ENCODE results near the gene KRT4. TPM values are rescaled to one million over a fixed set of nuclear protein-coding genes. Genes with fewer than 3 reads are reported as not detected.
"Not testable (repeated sequence)": the region's sequence is repeated elsewhere in the genome, so short reads cannot be mapped to it uniquely, and the experiment has no call there.

KRT4 gene
- total and polyA plus RNA-seq, 2 experiments from 2014 or later: not detected

- TF ChIP-seq ZNF462 (CRISPR knock-in tag; IDR thresholded peaks at IDR 0.05): no peak
Observed at GRCh38 chr12:52761802-52762201, 52.1 kb downstream of the KRT4 start (continued).

GRCh38 chr12:52761218-52761617 is 52.7 kb downstream of the KRT4 start:
- not testable (repeated sequence) for H3K27ac ChIP-seq (ENCODE audit: low read depth); H3K4me3 ChIP-seq; ATAC-seq; H3K4me2 ChIP-seq; H4K20me1 ChIP-seq (replicated peaks; ENCODE audit: insufficient read depth); H3K4me1 ChIP-seq (ENCODE audit: insufficient read depth); H3F3A ChIP-seq (replicated peaks; ENCODE audit: low read depth); H3K79me2 ChIP-seq (replicated peaks; ENCODE audit: insufficient read depth); H3K9me2 ChIP-seq (ENCODE audit: insufficient read depth); H2AFZ ChIP-seq; H3K36me3 Mint-ChIP-seq (ENCODE audit: low read depth); H3K36me3 ChIP-seq (ENCODE audit: insufficient read depth); DNase-seq (ENCODE audit: low spot score); H3K27me3 ChIP-seq (ENCODE audit: insufficient read depth); H3K27ac Mint-ChIP-seq; H3K27me3 Mint-ChIP-seq (ENCODE audit: insufficient read depth, low read depth, poor library complexity); H3K4me3 Mint-ChIP-seq; H3K4me1 Mint-ChIP-seq
- H3K9me3 Mint-ChIP-seq: peaks cover 31% of the 10 kb centered on the region

GRCh38 chr12:52760623-52761022 is 53.3 kb downstream of the KRT4 start:
- ATAC-seq: no peak
- no peak for DNase-seq (ENCODE audit: low spot score)
- Mint-ChIP-seq H3K4me1 (no peaks in the 10 kb centered on the region), H3K4me3 (no peak overlapping the region), H3K27me3 (ENCODE audit: insufficient read depth, low read depth, poor library complexity) (peaks cover 9% of the 10 kb centered on the region), H3K9me3 (peaks cover 31% of the 10 kb centered on the region), H3K27ac (no peak overlapping the region), H3K36me3 (ENCODE audit: low read depth) (peaks cover 5% of the 10 kb centered on the region)
- Histone ChIP-seq H3K4me2 (no peak overlapping the region), H2AFZ (no peak overlapping the region), H4K20me1 (replicated peaks; ENCODE audit: insufficient read depth) (no peaks in the 10 kb centered on the region), H3K9me2 (ENCODE audit: insufficient read depth) (0 out of 2 replicates have a peak, but pooled peaks cover 5% of the 10 kb centered on the region), H3F3A (replicated peaks; ENCODE audit: low read depth) (no peaks in the 10 kb centered on the region), H3K4me3 (no peak overlapping the region), H3K36me3 (ENCODE audit: insufficient read depth) (no peaks in the 10 kb centered on the region; the same call in 1 of the 2 replicates), H3K79me2 (replicated peaks; ENCODE audit: insufficient read depth) (no peaks in the 10 kb centered on the region), H3K4me1 (ENCODE audit: insufficient read depth) (no peaks in the 10 kb centered on the region), H3K27ac (ENCODE audit: low read depth) (no peak overlapping the region), H3K27me3 (ENCODE audit: insufficient read depth) (no peaks in the 10 kb centered on the region)
- TF ChIP-seq EZH2 (IDR thresholded peaks at IDR 0.05; ENCODE audit: low read depth, unreplicated experiment) (no peak), CTCF (conservative IDR thresholded peaks at IDR 0.05; ENCODE audit: low read depth in 2 of 2) (no peak), JUNB (IDR thresholded peaks at IDR 0.05; ENCODE audit: unreplicated experiment) (no peak), EZH2phosphoT487 (IDR thresholded peaks at IDR 0.05; ENCODE audit: unreplicated experiment) (no peak), POLR2AphosphoS5 (IDR thresholded peaks at IDR 0.05; ENCODE audit: low read depth) (no peak), ZNF331 (CRISPR knock-in tag; IDR thresholded peaks at IDR 0.05; ENCODE audit: low read depth) (no peak), REST (IDR thresholded peaks at IDR 0.05; ENCODE audit: unreplicated experiment) (no peak)
